ENCODE data around the gene MAGEB6. TPM values are rescaled to one million over a fixed set of nuclear protein-coding genes. Genes with fewer than 3 reads are reported as not detected.

Gene MAGEB6
- total and polyA plus RNA-seq, 2 donors (not counting 3 experiments of a cell fraction or from before 2014, with no cell fraction given), result not detected

GRCh38 chrX:26208012-26208411 lies 15.8 kb downstream of the MAGEB6 start:
- H3K4me1 ChIP-seq (ENCODE audit: control insufficient read depth, extremely low read depth, insufficient read depth, low read length), result peaks cover 10% of the 10 kb centered on the region
- DNase-seq (ENCODE audit: low read depth, low spot score) (no peak), FAIRE-seq (no peak)
- no peak overlapping the region for H3K4me2 ChIP-seq (ENCODE audit: insufficient read depth, low read length)
- intact Hi-C loops (cut with micrococcal nuclease), result no loop called here
- CTCF ChIA-PET, result no interaction called here
- H2AFZ ChIP-seq (ENCODE audit: low read depth, low read length), result no peak overlapping the region
- POLR2A ChIA-PET, result no interaction called here
- no peak overlapping the region for H3K27ac ChIP-seq (ENCODE audit: insufficient read depth, low read depth, low read length)
- H3K36me3 ChIP-seq (ENCODE audit: control insufficient read depth in 2 of 2, extremely low read depth in 1 of 2, insufficient read depth in 2 of 2, low read length in 2 of 2), result no peaks in the 10 kb centered on the region
- H4K20me1 ChIP-seq (replicated peaks; ENCODE audit: control insufficient read depth, extremely low read depth, insufficient read depth, low read length), result no peaks in the 10 kb centered on the region
- no peaks in the 10 kb centered on the region for H3K9me1 ChIP-seq (replicated peaks; ENCODE audit: control insufficient read depth, extremely low read depth, insufficient read depth, low read length)
- no peak for TF ChIP-seq MAX (IDR thresholded peaks at IDR 0.05; ENCODE audit: insufficient read depth, insufficient read length)
- no peak for TF ChIP-seq CTCF (IDR thresholded peaks at IDR 0.05; ENCODE audit: extremely low read depth in 1 of 2, insufficient read depth in 1 of 2, low read depth in 1 of 2, low read length in 2 of 2)
- no peak for TF ChIP-seq POLR2AphosphoS5 (IDR thresholded peaks at IDR 0.05; ENCODE audit: insufficient read depth, low read depth, low read length)
- no peak for TF ChIP-seq GATA2 (IDR thresholded peaks at IDR 0.05; ENCODE audit: insufficient read depth, insufficient read length, low read depth, low read length)
- TF ChIP-seq FOS (IDR thresholded peaks at IDR 0.05; ENCODE audit: borderline replicate concordance, insufficient read depth, low read length), result no peak
- no peak for TF ChIP-seq POLR2A (IDR thresholded peaks at IDR 0.05; ENCODE audit: low read depth, low read length)
- no peak for TF ChIP-seq MYC (IDR thresholded peaks at IDR 0.05; ENCODE audit: low read depth, low read length)
- TF ChIP-seq EZH2 (IDR thresholded peaks at IDR 0.05; ENCODE audit: borderline replicate concordance, low read depth, low read length, severe bottlenecking), result no peak
- no peak for TF ChIP-seq JUN (IDR thresholded peaks at IDR 0.05; ENCODE audit: borderline replicate concordance, insufficient read depth, insufficient read length, low read depth)
- no peak overlapping the region for H3K9ac ChIP-seq (replicated peaks; ENCODE audit: extremely low read depth, insufficient read depth, low read length)
- dilution Hi-C loops (cut with MboI; ENCODE audit: extremely low pct_ligation_motif_present, low sequenced_read_pairs), result no loop called here
- BruUV-seq (replicated peaks), result no TSS peak
- no peaks in the 10 kb centered on the region for H3K79me2 ChIP-seq (ENCODE audit: control insufficient read depth, insufficient read depth, low read length)
- H3K4me3 ChIP-seq (replicated peaks in 1 of 3; ENCODE audit: insufficient read depth in 1 of 3, low read depth in 1 of 3, low read length in 3 of 3), result no peak overlapping the region
- no peaks in the 10 kb centered on the region for H3K9me3 ChIP-seq (replicated peaks; ENCODE audit: control insufficient read depth, insufficient read depth, low read length)
- no peaks in the 10 kb centered on the region for H3K27me3 ChIP-seq (ENCODE audit: control insufficient read depth in 2 of 2, insufficient read depth in 2 of 2, low read length in 2 of 2)

Measured in endothelial cell of umbilical vein (primary cell).